Natural killer cell treated with Interleukin-12 subunit alpha and Interleukin-12 subunit beta and Interleukin-15 and Interleukin-18, amount 100 ng/mL, for 72 hours (primary cell): ENCODE results near the gene C10orf62. TPM values are rescaled to one million over a fixed set of nuclear protein-coding genes. Genes with fewer than 3 reads are reported as not detected.
A peak's percentile ranks its signal among the peaks of the same experiment; 100 is the strongest.
"Not testable (repeated sequence)": the region's sequence is repeated elsewhere in the genome, so short reads cannot be mapped to it uniquely, and the experiment has no call there.

Source experiments
- ATAC-seq, 2 donors: fragments of 150-1000 bp; cut with Tn5 transposase in 1 of 2; sonication (Bioruptor Pico), chemical (Tn5 transposase) in 1 of 2; 2 replicates each; pipeline ENCODE4 v1.10.0; 2021
- DNase-seq: peaks from one replicate; pipeline ENCODE4 v3.0.0; 2022; ENCODE audit warnings: low spot score
- H3K27ac Mint-ChIP-seq, 2 donors: 1 replicate in 1 of 2; 2 replicates in 1 of 2; pipeline ENCODE4 v1.8.0; 2022; ENCODE audit warnings: mixed read lengths in 2 of 2, mild to moderate bottlenecking in 1 of 2, moderate library complexity in 1 of 2
- H3K27me3 Mint-ChIP-seq, 2 donors: 1 replicate in 1 of 2; 2 replicates in 1 of 2; pipeline ENCODE4 v1.8.0; 2022; ENCODE audit warnings: mixed read lengths in 2 of 2
- H3K36me3 Mint-ChIP-seq: one replicate; pipeline ENCODE4 v1.8.0; 2022; ENCODE audit warnings: mixed read lengths
- H3K4me1 Mint-ChIP-seq, 2 donors: 1 replicate in 1 of 2; 2 replicates in 1 of 2; pipeline ENCODE4 v1.8.0; 2022; ENCODE audit warnings: low read depth in 2 of 2, mixed read lengths in 2 of 2, mild to moderate bottlenecking in 1 of 2
- H3K4me3 Mint-ChIP-seq: one replicate; pipeline ENCODE4 v1.8.0; 2022; ENCODE audit warnings: mixed read lengths
- H3K9me3 Mint-ChIP-seq: 2 replicates; pipeline ENCODE4 v1.8.0; 2022; ENCODE audit warnings: mixed read lengths
- total RNA-seq, 2 donors: library from RNA; stranded (reverse); gene quantifications; one replicate each; pipeline ENCODE4 v1.2.3, GENCODE V29; 2022

Gene C10orf62
- total RNA-seq, 2 donors from 2014 or later, result not detected

DNA sequence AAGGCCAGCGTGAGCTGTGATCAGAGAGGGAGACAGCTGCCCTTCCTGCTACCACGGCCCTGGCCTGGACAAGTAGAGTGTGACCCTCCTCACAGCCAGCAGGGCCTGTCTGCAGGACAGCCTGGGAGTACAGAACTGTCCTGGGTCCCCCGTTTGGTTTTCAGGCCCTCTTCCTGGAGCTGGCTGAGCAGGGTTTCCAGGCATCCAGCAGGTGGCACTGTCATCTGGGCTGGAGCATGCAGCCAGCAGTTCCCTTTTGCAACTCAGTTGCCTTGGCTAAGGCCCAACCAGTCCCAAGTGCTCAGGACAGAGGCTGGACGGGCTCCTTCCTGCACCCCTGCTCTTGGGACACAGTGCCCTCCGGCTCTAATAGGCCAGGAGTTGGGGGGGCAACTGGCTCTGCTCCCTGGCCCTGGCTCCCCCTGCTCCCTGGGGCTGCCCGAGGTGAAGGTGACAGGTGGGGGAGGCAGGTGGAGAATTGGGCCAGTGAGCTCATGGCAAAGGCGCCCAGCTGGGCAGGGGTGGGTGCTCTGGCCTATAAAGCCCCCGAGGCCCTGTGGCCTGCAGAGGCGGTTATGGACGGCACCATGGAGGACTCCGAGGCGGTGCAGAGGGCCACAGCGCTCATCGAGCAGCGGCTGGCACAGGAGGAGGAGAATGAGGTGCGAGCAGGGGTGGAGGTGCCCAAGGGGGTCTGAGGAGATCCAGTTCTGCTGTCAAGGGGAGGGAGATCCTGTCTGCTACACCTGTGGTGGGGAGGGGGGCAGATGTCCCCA, 17.1 kb upstream of the C10orf62 start, which contains the start of gene ANKRD2:
TSS of gene ANKRD2 (plus strand) at position 566 of the 776 bp plus-strand sequence. CDS start at position 576, 10 bp downstream.
- no peaks in the 10 kb centered on the region for H3K36me3 Mint-ChIP-seq
- ATAC-seq, result peak; percentile 54 to 61
- H3K27ac Mint-ChIP-seq, result no peak within 1 kb of the TSS
- H3K27me3 Mint-ChIP-seq, result no peaks in the 10 kb centered on the region
- H3K4me1 Mint-ChIP-seq, result no peaks in the 10 kb centered on the region
- H3K9me3 Mint-ChIP-seq, result no peaks in the 10 kb centered on the region
- no peak within 1 kb of the TSS for H3K4me3 Mint-ChIP-seq
- no peak for DNase-seq

GRCh38 chr10:97573021-97573420, 16.5 kb upstream of the C10orf62 start:
- Mint-ChIP-seq H3K4me1 (no peaks in the 10 kb centered on the region), H3K9me3 (no peaks in the 10 kb centered on the region), H3K27ac (no peak overlapping the region), H3K27me3 (no peaks in the 10 kb centered on the region), H3K4me3 (no peak overlapping the region), H3K36me3 (no peaks in the 10 kb centered on the region)
- DNase-seq (no peak), ATAC-seq (no peak)

- no peak overlapping the region for H3K4me3 Mint-ChIP-seq
- H3K27ac Mint-ChIP-seq, result no peak overlapping the region
- ATAC-seq (no peak), DNase-seq (no peak)
- no peaks in the 10 kb centered on the region for H3K27me3 Mint-ChIP-seq
- H3K4me1 Mint-ChIP-seq, result no peaks in the 10 kb centered on the region
- no peaks in the 10 kb centered on the region for H3K9me3 Mint-ChIP-seq
- H3K36me3 Mint-ChIP-seq, result no peaks in the 10 kb centered on the region
Observed at GRCh38 chr10:97573672-97574071, 15.8 kb upstream of the C10orf62 start.

DNA sequence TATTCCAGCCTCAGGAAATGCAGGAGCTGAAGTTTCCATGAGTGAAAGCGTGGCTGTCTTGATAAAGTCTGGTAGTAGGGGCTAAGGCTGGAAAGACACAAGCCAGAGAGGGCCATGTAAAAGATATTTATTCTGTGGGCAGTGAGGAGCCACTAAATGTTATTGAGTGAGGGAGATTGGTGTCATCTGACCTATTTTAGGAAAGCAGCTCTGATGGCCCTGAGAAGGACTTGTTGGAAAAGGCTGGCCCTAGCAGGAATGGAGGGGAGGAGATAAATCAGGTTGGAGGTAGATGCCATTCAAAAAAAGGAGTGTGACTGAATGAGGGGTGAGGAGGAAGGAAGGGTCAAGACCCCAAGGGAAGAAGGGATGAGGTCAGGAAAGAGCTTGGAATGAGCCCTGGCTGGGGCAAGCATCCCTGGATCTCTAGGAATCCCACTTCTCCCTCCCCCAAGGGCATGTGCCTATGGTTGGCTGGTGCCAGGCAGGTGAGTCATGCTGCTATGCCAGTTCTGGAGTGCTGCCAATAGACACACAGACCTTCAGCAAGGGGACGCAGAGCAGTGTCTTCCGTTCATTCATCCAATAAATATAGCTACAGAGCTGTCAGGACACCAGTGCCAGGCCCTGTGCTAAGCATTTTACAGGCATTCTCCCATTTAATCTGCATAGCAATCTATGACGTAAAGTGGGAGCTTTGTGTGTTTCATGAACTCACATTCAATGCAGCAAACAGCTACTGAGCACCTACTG, 15.0 kb upstream of the C10orf62 start:
- DNase-seq (no peak), ATAC-seq (no peak)
- Mint-ChIP-seq H3K27me3 (no peaks in the 10 kb centered on the region), H3K4me1 (no peaks in the 10 kb centered on the region), H3K4me3 (no peak overlapping the region), H3K9me3 (no peaks in the 10 kb centered on the region), H3K36me3 (no peaks in the 10 kb centered on the region), H3K27ac (no peak overlapping the region)

GRCh38 chr10:97575127-97575668, 14.3 kb upstream of the C10orf62 start:
- DNase-seq (no peak), ATAC-seq (no peak)
- Mint-ChIP-seq H3K9me3 (no peaks in the 10 kb centered on the region), H3K4me1 (no peaks in the 10 kb centered on the region), H3K36me3 (no peaks in the 10 kb centered on the region), H3K4me3 (no peak overlapping the region), H3K27me3 (no peaks in the 10 kb centered on the region), H3K27ac (no peak overlapping the region)

- ATAC-seq, H3K27me3 Mint-ChIP-seq, H3K36me3 Mint-ChIP-seq, H3K9me3 Mint-ChIP-seq, H3K4me3 Mint-ChIP-seq, H3K27ac Mint-ChIP-seq, H3K4me1 Mint-ChIP-seq, DNase-seq: not testable (repeated sequence)
Observed at GRCh38 chr10:97576487-97576886, 13.0 kb upstream of the C10orf62 start.

DNA sequence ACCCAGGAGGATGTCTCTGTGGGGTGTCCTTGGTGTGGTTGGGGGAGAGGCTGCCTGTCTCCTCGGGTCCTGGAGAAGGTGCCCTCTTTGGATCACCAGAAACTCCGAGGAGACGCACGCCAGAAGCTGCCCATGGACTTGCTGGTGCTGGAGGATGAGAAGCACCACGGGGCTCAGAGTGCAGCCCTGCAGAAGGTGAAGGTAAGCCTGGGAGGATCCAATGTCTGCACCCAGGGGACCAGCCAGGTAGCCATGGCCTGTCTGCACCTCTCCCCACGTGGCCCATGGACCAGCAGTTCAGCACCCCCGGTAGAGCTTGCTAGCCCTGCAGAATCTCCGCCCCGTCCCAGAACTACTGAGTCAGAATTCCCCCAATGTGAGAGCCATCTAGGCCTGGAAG, 11.8 kb upstream of the C10orf62 start:
- H3K27ac Mint-ChIP-seq, result no peak overlapping the region
- no peaks in the 10 kb centered on the region for H3K4me1 Mint-ChIP-seq
- H3K9me3 Mint-ChIP-seq, result no peaks in the 10 kb centered on the region
- H3K27me3 Mint-ChIP-seq, result no peaks in the 10 kb centered on the region
- H3K36me3 Mint-ChIP-seq, result no peaks in the 10 kb centered on the region
- DNase-seq, result no peak
- no peak overlapping the region for H3K4me3 Mint-ChIP-seq
- no peak for ATAC-seq

DNA sequence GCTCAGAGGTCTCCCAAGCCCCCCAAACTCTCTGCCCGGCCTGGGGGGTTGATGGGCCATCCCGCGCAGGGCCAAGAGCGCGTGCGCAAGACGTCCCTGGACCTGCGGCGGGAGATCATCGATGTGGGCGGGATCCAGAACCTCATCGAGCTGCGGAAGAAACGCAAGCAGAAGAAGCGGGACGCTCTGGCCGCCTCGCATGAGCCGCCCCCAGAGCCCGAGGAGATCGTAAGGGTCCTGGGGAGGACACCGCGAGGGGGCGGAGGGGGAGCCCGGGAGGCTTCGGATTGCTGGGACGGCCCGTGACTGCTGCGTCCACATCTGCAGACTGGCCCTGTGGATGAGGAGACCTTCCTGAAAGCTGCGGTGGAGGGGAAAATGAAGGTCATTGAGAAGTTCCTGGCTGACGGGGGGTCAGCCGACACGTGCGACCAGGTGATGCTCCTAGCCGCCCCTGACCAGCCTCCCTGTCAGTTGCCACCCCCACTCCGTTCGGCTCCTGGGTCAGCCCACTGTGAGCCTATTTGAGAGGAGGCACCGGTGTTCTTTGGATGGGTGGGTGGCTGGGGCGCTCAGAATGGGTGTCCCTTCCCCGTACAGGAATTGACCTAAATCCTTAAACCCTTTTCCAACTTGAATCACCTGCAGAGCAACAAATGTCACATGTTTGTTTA, 11.2 kb upstream of the C10orf62 start:
- Mint-ChIP-seq H3K36me3 (no peaks in the 10 kb centered on the region), H3K27me3 (no peaks in the 10 kb centered on the region), H3K4me3 (no peak overlapping the region), H3K9me3 (no peaks in the 10 kb centered on the region), H3K27ac (no peak overlapping the region), H3K4me1 (no peaks in the 10 kb centered on the region)
- DNase-seq (no peak), ATAC-seq (no peak)

- ATAC-seq (peak in 1 of 2 donors; percentile 37), DNase-seq (peak; percentile 23)
- Mint-ChIP-seq H3K4me3 (no peak overlapping the region), H3K9me3 (no peaks in the 10 kb centered on the region), H3K27ac (no peak overlapping the region), H3K27me3 (no peaks in the 10 kb centered on the region), H3K36me3 (no peaks in the 10 kb centered on the region), H3K4me1 (no peaks in the 10 kb centered on the region)
Observed at GRCh38 chr10:97580421-97581367, 8.8 kb upstream of the C10orf62 start.

DNA sequence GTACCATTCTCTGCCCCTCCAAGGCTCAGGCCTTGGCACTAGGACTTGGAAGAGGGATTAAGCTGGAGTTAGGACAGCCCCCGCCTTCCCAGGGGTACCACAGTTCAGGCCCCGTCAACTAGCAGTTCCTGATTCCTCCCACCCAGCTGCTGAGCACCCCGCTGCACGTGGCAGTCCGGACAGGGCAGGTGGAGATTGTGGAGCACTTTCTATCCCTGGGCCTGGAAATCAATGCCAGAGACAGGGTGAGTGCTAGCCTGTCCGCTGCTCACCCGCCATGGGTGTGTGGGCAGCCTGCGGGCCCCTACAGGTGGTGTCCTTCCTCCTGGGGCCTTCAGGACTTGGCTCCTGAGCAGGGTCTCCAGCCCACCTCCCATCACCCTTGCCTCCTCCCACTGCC, 7.4 kb upstream of the C10orf62 start:
- no peak overlapping the region for H3K27ac Mint-ChIP-seq
- H3K4me1 Mint-ChIP-seq, result no peaks in the 10 kb centered on the region
- DNase-seq (peak; percentile 53), ATAC-seq (no peak)
- H3K36me3 Mint-ChIP-seq, result no peaks in the 10 kb centered on the region
- H3K27me3 Mint-ChIP-seq, result no peaks in the 10 kb centered on the region
- H3K9me3 Mint-ChIP-seq, result no peaks in the 10 kb centered on the region
- no peak overlapping the region for H3K4me3 Mint-ChIP-seq

DNA sequence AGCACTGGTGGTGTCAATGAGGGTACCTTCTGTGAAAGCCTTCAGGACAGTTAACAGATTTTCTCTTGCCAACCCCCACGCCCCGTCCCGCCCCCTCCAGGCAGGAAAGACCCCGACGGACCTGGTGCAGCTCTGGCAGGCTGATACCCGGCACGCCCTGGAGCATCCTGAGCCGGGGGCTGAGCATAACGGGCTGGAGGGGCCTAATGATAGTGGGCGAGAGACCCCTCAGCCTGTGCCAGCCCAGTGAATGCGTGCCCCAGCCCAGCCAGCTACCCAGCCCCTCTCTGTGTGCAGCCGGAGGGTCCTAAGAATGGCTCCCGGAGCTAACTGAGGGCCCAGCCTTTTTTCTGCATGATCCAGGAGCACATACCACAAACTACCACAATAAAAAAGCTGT, 6.0 kb upstream of the C10orf62 start:
- Mint-ChIP-seq H3K4me3 (no peak overlapping the region), H3K9me3 (no peaks in the 10 kb centered on the region), H3K27me3 (no peaks in the 10 kb centered on the region), H3K36me3 (no peaks in the 10 kb centered on the region), H3K4me1 (no peaks in the 10 kb centered on the region), H3K27ac (no peak overlapping the region)
- DNase-seq, result peak; percentile 54
- no peak for ATAC-seq

DNA sequence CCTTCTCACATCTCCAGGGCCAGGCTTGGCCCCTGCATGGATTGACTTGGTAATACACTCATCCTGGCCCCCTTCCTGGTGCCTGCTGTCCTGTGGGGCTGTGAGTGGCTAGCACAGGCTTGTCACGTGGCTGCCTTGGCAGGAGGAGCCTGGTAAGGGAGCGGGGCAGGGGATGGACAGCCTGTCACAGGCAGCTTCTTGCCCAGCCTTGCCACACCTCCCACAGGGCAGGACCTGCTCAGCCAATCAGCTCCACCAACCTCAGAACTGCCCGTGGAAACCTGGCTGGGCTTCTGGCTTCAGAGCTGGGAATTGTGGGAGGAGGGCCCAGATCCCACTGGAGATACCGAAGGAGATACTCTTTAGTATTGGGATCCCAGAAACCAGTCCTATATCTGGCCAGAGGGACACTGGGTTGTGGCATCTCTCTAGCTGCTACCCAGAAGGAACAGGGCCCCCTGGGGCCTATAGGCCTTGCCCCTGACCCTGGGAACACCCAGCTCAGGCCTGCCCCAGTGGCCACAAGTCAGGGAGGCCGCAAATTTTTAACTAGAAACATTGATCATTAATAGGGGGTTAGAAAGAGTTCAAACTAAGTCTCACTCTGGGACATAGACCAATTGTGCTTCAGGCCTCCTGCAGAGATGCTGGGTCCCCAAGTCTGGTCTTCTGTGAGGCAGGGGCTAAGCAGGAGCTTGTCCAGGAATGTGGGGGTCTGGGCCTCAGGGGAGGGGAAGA, 5.3 kb upstream of the C10orf62 start, which contains the start of gene HOGA1:
TSS of gene HOGA1 (plus strand) at position 330 of the 738 bp plus-strand sequence. CDS start at position 645, 315 bp downstream.
- Mint-ChIP-seq H3K27ac (no peak within 1 kb of the TSS), H3K27me3 (peaks cover 0 to 2% of the 10 kb centered on the region in 2 donors), H3K36me3 (no peaks in the 10 kb centered on the region), H3K4me3 (no peak within 1 kb of the TSS), H3K9me3 (no peaks in the 10 kb centered on the region), H3K4me1 (peaks cover 0 to 2% of the 10 kb centered on the region in 2 donors)
- DNase-seq (peak; percentile 41), ATAC-seq (no peak)
